ENCODE data around the gene PNMA8B.

GRCh38 chr19:46453661-46454060 lies 42.0 kb downstream of the PNMA8B start:
- TF ChIP-seq, protein P1, sequence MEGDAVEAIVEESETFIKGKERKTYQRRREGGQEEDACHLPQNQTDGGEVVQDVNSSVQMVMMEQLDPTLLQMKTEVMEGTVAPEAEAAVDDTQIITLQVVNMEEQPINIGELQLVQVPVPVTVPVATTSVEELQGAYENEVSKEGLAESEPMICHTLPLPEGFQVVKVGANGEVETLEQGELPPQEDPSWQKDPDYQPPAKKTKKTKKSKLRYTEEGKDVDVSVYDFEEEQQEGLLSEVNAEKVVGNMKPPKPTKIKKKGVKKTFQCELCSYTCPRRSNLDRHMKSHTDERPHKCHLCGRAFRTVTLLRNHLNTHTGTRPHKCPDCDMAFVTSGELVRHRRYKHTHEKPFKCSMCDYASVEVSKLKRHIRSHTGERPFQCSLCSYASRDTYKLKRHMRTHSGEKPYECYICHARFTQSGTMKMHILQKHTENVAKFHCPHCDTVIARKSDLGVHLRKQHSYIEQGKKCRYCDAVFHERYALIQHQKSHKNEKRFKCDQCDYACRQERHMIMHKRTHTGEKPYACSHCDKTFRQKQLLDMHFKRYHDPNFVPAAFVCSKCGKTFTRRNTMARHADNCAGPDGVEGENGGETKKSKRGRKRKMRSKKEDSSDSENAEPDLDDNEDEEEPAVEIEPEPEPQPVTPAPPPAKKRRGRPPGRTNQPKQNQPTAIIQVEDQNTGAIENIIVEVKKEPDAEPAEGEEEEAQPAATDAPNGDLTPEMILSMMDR (IDR thresholded peaks at IDR 0.05), result no peak
- TF ChIP-seq POLR2AphosphoS5 (IDR thresholded peaks at IDR 0.05; ENCODE audit: low read depth, low read length), result no peak
- no peak for TF ChIP-seq SIN3A (IDR thresholded peaks at IDR 0.05; ENCODE audit: borderline replicate concordance, insufficient read depth, low read depth, low read length)

All from Panc1 (cell line).